HepG2 (cell line): Measurements from ENCODE around the gene SDC3.

Experiments used
- TF ChIP-seq, protein P1 (sequence below): sonication (generic); formaldehyde crosslinking; IDR thresholded peaks from 2 replicates; pipeline ENCODE4 v1.4.0; 2020; ENCODE audit warnings: low read depth, mild to moderate bottlenecking, missing genetic modification reagents
- TF ChIP-seq, protein P2 (sequence below): IDR thresholded peaks from 2 replicates; pipeline ENCODE4 v1.6.1; 2012; ENCODE audit warnings: inconsistent platforms

- TF ChIP-seq, protein P1, sequence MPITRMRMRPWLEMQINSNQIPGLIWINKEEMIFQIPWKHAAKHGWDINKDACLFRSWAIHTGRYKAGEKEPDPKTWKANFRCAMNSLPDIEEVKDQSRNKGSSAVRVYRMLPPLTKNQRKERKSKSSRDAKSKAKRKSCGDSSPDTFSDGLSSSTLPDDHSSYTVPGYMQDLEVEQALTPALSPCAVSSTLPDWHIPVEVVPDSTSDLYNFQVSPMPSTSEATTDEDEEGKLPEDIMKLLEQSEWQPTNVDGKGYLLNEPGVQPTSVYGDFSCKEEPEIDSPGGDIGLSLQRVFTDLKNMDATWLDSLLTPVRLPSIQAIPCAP (CRISPR knock-in tag): no peak
- TF ChIP-seq, protein P2, sequence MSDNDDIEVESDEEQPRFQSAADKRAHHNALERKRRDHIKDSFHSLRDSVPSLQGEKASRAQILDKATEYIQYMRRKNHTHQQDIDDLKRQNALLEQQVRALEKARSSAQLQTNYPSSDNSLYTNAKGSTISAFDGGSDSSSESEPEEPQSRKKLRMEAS: no peak
Observed at GRCh38 chr1:30888391-30888790, 20.2 kb downstream of the SDC3 start.
